Stimulated activated CD8-positive, alpha-beta memory T cell treated with anti-CD3 and anti-CD28 coated beads, Interleukin-4, amount 100 ng/mL, for 48 hours (primary cell): ENCODE data around the gene CD9.

ENCODE experiments used
- DNase-seq: peaks from one replicate; pipeline ENCODE4 v3.0.0-alpha.2; 2020

Gene CD9

GRCh38 chr12:6222078-6222654 lies 22.0 kb downstream of the CD9 start:
- DNase-seq: no peak

DNA sequence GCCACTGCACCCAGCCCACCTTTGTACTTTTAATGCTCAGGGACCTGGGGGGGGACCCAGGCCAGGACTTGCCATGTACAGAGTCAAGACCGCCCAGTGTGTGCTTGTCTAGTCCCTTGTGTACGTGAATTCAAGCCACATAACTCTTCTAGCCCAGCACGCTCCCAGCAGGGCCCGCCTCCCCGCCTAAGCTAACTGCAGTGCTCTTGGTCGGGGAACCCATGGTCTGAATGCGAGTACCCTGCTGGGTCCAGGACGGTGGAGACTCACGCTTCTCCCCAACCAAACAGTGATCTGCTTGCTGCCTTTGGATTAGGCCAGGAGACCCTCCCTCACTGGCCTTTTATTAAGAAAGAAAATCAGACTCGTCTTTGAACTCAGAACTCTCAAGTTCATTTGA lies 23.3 kb downstream of the CD9 start:
- no peak for DNase-seq

DNA sequence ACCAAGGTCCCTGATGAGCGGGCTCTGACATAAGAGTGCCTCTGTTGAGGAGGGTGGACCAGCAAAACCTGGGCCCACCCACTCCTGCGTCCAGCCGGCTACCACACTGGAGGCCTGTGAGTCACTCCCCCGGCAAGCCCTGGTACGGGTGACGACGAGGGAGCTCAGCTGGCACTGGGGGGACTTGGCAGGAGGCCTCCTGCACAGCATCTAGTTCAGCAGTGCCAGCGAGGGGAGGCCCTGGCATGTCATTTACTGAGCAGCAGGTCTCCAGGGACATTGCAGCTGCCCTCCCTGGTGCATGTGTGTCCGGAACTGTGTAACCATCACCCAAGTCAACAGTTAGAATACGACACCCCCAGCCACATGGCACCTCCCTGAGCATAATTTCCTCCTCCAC lies 24.4 kb downstream of the CD9 start:
- DNase-seq: no peak

DNA sequence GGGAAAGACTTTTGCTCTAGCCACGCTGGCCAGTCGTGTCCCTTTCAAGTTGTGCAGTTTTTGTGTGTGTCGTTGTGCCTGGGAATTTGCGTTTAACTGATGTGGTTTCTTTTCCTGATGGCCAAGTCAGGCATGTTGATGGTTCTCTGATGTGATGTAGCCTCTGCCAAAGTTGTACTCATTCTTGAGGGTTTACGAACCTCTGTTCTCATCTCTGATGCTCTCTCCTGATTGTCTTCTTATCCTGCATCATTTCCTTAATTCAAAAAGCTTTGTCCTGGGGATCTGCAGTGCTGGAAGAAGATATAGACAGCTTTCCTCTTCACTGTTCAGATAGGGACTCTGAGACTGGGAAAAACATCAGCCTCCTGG lies 25.4 kb downstream of the CD9 start:
- DNase-seq: no peak

DNA sequence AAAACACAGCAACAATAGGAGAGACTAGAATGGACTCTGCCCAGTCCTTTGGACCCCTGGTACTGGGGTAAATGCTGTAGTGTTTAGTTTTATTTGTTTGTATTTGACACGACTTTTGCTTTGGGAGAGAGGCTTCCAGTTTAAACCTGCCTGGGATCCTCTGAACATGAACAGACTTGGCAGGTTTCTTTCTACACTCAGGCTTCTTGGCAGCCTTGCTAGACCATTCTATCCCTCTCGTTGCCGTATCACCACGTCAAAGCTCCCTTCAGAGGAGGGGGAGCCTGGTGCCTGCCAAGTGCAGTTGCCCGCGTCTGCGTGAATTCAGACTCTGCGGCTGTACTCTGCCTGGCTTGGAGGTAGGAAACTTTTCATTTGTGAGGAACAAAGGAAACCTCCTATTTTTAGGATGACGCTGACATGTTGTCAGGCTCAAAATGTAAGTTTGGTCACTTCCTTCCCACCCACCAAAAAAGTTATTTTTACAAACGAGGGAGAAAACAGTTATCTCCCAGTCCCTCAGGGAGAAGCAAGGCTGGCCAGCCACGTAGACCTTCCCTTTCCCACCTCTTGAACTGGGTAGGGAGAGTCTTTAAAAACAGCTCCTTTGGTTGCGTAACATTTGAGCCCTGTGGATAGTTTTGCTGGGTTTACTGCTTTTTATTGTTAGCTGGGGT lies 25.9 kb downstream of the CD9 start:
- no peak for DNase-seq

- no peak for DNase-seq
These were observed 26.5 kb downstream of the CD9 start for GRCh38 chr12:6226679-6227051.

DNA sequence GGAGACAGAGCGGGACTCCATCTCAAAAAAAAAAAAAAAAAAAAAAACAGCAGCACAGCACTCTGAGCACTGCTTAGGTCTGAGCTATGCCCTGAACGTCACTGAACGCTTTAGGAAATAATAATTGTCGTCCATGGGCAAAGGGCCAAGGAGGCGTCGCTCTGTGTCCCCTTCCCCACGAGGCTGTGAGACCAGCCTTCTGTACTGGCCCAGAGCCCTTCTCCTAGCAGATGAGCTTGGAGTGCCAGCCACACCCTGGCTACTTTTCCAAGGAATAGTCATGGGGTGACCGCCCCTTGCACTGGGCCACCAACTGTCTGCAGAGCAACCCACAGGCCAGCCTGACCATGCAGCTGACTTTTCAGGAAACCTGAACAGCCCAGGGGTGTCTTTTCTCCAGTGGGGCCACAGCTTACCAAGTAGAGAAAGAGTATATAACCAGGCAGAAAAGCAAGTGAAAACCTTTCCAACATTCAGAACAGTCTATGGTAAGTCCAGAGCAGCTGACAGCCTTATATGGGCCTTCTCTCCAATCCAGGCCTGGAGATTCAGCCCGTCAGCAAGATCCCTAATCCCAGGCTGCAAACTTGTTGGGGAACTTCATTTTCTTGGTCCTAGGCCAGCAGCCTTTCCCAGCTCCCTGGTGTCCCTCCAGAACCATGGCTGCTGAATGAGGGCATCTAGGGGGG lies 28.5 kb downstream of the CD9 start:
- no peak for DNase-seq

DNA sequence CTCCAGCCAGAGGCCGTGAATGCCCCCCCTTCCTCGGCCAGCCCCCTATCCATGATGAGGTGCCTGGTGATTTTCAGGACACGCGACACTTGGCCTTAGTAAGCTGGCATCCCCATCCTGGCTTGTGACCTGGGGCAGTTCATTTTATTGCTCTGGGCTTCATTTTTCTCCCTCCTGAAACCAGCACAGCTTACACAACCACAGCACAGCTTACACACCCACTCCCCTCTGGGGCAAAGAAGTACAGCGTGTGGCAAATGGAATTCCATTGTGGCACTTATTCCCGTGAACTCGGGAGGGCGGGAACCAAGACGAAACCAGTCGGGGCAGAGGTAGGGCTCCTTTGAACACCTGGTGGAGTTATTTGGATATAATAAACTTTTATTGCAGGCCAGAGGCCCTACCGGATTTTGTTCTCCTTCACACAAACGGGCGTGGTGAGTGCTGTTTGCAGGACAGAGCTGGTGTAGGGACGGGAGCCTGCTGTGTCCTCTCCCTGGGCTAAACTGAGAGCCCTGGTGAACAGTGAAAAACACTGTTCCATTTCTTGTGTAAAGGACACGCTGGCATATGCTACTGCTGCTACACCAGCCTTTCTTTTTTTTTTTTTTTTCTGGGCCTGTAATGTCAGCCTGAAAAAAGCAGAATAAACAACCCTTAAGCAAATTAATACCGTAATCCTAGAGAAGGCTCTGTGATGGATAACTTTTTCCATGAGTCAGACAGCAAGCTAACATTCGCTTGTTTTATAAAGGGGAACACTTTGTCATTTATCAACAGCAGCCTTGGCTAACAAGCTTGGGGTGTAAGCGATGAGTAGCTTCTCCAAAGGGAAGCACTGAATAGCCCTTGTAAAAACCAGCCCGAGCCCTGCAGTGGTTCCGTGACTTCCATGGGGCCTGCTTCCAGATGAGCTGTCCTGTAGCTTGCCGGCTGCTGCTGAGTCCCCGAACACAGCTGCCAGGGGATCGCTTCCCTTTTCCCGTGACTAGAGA lies 29.3 kb downstream of the CD9 start:
- DNase-seq: no peak

- DNase-seq: peak; percentile 74
These were observed 30.3 kb downstream of the CD9 start for GRCh38 chr12:6230321-6231110.

DNA sequence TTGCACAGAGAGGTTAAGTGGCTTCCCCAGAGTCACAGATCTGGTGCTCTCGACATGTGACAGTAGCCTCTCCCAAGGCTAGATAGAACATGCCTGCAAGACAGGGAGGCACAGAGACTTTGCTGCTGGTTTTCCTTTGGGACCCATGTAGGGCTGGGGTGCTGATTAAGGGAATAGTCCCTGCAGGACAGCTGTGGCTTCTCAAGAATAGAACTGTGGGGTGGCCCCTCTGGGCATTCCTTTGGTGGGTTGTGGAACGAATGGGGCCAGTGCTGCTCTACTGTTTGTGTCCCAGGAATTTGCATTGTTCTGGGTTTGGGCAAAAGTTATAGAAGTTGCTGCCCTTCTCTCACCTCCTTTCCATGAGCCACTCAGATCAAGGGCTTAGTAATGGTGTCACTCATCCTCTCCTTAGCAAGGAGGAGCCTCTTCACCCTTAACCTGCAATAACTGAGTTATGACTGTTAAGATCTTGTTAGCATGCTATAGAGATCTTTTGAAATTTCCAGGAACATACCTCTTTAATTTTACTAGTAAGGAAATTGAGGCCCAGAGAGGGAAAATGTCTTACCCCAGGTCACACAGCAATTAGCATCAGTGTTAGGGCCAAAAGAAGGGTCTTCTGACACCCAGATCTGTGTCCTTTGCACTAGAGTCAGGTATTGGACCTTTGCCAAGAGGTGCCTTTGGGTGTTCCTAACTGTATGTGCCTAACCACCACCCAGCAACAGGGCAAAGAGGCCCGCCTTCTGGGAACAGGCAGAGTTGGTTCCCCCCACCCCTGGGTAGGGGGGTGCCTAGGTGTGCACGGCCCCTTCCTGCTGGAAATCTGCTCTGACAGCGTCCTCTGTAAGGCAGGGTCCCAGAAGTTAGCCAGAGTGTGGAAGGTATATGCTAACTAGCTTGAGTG lies 31.4 kb downstream of the CD9 start:
- no peak for DNase-seq

- DNase-seq: no peak
These were observed 33.1 kb downstream of the CD9 start for GRCh38 chr12:6233121-6233971.

DNA sequence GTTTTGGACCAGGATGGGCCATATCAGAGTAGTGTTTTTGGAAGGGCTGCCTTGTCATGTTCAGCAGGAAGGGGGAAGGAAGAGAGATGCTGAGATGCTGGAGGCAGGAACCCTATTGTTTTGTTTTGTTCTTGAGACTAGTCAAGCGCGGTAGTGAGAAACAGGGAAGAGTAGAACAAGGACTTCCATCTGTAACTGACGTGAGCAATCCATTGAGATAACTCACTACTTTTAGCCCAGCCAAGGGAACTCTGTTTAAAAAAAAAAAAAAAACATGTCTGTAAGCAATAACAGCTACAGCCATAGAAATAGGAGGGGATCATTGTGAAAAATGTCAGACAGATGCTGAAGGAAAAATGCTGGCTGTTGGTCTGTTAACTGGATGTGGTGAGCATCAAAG lies 34.0 kb downstream of the CD9 start:
- no peak for DNase-seq

DNA sequence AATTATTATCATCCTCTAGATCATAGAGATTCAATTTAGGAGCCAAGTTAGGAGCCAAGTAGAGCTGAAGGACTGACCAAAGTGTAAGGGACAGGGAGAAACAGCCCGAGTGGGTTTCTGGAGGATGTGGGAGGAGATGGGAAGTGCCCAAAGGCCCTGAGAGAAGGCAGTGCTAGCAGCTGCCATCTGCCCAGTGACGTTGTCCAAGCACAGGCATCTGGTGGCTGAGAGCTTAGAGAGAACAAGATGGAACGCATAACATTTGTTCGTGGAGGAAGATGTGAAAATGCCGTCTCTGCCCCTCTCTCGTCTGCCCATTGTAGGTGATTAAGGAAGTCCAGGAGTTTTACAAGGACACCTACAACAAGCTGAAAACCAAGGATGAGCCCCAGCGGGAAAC lies 34.7 kb downstream of the CD9 start:
- no peak for DNase-seq

- no peak for DNase-seq
These were observed 35.3 kb downstream of the CD9 start for GRCh38 chr12:6235499-6235898.

GRCh38 chr12:6235906-6236640 lies 35.9 kb downstream of the CD9 start:
- DNase-seq: no peak

DNA sequence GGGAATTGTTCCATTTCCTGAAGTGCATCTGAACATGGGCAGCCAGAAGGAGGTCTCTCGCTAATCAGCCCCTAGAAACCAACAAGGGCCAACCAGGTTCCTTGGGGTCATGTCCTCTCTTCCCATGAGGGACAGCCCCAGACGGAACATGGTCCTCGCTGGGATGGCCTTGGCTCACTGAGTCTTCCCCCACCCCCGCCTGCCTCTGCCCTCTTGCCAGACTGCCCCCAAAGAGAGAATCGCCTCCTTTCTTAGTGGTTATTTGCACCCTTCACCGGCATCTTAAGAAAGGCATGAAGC lies 36.4 kb downstream of the CD9 start:
- no peak for DNase-seq

- no peak for DNase-seq
These were observed 37.6 kb downstream of the CD9 start for GRCh38 chr12:6237830-6238229.

- no peak for DNase-seq
These were observed 38.7 kb downstream of the CD9 start for GRCh38 chr12:6238875-6239274.

DNA sequence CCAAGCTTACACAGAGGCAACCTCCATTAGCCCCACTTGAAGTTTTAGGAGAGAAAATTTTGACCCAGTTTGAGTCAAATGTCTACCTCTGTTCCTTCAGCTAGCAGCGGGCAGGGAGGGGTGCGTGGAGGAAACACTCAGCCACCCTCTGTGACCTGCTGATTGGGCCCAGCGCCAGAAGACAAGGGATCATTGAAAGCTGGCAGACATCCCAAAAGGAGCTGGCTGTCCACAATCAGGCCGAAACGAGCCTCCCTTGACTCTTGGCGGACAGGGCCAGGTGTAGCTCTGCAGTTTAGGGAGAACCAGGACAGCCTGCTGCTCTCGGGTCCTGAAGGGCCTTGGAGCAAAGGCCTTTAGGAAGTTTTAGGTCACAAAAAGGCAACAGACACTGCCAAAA lies 41.3 kb downstream of the CD9 start:
- no peak for DNase-seq

DNA sequence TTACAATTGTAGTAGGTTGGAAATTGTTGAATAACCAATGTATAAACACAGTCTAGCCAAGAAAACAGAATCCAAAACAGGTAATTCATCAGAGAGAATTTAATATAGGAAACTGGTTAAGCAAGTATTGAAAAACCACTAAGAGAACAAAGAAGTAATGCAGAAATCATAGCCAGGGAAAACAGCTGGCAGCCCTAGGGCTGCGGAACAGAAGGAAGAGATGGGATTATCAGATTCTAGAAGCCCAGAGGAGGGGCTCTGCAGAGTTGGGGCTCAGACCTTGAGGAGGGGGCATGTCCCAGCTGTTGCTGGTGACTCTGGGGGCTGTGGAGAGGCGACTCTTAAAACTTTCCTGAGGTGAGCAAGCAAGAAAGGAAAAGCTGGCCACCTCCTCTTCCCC lies 49.4 kb downstream of the CD9 start:
- no peak for DNase-seq
